Stimulated activated CD8-positive, alpha-beta memory T cell treated with anti-CD3 and anti-CD28 coated beads, Interleukin-12 subunit alpha, Interleukin-12 subunit beta, amount 100 ng/mL, for 4 hours (primary cell): Measurements from ENCODE around the gene MPP7.
"Not testable (repeated sequence)": the region's sequence is repeated elsewhere in the genome, so short reads cannot be mapped to it uniquely, and the experiment has no call there.

Experiments
- DNase-seq: peaks from one replicate; pipeline ENCODE4 v3.0.0-alpha.2; 2020; ENCODE audit warnings: low read depth

MPP7 gene

DNA sequence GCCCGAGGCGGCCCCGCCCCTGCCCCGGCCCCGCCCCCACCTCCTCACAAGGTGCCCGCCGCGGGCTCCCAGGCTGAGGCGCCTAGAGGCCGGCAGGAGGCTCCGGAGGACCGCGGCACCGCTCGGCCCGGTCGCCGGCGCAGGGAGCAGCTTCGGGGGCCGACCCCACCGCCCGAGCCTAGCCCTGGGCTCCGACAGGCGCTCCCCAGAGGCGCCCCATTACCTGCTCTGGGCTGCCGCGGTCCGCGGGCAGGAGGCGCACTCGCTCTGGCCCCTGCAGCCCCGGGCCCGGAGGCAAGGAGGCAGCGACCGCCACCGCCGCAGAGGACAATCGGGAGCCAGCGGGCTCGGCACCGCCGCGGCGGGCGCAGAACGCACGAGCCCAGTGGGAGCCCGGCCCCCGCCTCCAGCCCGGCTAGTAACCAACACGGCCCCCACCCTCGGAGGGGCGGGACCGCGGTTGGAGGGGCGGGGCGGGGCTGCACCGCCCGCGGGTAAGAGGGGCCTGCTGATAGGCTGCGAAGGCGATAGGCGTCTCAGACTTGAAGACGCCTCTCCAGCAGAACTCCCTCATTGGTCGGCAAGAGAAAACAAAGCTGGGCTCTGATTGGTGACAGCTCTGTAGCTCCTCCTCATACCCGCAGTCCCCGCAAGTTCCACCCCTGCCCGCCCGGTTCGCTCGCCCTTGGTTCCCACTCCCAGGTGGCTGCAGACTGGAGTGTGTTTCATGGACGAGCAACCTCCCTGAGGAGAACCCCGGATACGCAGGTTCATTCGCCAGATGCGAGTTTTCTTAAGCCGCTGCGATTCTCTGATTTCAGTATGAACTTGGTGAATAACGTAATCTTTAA, at the start of gene MPP7:
MPP7 (minus strand) TSS at position 427 of the 851 bp plus-strand sequence. CDS start 64,460 bp downstream, outside the sequence.
- DNase-seq = peak; percentile 98

DNA sequence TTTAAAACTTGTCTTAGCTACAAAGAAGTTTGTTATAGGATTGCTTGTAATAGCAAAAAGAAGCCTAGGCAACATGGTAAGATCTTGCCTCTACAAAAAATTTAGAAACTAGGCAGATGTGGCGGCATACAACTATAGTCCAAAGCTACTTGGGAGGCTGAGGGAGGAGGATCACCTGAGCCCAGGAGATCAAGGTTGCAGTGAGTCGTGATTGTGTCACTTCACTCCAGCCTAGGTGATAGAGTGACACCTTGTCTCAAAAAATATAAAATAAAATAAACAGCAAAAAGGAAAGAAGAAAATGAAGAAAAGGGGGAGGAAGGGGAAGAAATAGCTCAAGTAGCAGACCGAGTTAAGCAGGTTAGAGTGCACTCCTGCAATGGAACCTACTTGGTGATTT, 47.0 kb upstream of the MPP7 start:
- no peak for DNase-seq

- no peak for DNase-seq
Measured at GRCh38 chr10:28343987-28344895, 41.4 kb upstream of the MPP7 start.

DNA sequence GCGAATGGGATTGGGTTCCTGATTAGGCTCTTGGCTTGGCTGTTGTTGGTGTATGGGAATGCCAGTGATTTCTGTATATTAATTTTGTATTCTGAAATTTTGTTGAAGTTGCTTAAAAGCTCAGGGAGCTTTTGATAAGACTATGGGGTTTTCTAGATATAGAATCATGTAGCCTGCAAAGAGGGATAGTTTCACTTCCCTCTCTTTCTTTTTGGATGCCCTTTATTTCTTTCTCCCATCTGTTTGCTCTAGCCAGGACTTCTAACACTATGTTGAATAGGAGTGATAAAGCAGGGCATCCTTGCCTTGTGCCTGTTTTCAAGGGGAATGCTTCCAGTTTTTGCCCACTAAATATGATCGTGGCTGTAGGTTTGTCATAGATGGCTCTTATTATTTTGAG, 40.4 kb upstream of the MPP7 start:
- DNase-seq = no peak

- DNase-seq = not testable (repeated sequence)
Measured at GRCh38 chr10:28341679-28342078, 38.8 kb upstream of the MPP7 start.

DNA sequence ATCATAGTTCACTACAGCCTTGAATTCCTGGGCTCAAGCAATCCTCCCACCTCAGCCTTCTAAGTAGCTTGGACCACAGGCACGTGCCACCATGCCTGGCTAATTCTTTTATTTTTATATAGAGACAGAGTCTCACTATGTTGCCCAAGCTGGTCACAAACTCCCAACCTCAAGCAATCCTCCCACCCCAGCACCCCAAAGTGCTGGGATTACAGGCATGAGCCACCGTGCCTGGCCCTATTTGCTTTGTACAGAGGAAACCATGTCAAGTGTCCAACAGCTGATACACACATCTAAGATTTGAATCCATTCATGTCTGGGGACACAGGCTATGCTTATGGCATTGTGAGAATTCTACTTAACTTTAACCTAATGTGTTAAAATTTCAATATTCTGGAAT, 29.9 kb upstream of the MPP7 start:
- no peak for DNase-seq

GRCh38 chr10:28331841-28332240, 29.0 kb upstream of the MPP7 start:
- DNase-seq = no peak

DNA sequence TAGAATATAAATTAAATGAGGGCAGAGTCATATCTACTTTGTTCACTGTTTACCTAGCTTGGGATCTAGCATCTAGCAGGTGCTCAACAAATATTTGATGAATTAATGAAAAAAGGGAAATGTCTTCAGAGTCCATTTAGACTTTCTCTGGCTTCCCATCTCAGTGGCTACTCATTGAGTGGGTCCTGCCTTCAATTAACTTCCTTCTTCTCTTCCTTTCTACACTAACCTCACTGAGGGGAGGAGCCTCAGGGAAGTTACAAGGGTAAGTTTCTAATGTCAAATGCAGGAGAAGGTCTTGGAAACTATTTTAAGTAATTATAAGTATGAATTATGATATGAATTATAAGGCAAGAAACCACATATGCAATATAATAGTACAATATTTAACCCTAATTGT, 28.2 kb upstream of the MPP7 start:
- no peak for DNase-seq

DNA sequence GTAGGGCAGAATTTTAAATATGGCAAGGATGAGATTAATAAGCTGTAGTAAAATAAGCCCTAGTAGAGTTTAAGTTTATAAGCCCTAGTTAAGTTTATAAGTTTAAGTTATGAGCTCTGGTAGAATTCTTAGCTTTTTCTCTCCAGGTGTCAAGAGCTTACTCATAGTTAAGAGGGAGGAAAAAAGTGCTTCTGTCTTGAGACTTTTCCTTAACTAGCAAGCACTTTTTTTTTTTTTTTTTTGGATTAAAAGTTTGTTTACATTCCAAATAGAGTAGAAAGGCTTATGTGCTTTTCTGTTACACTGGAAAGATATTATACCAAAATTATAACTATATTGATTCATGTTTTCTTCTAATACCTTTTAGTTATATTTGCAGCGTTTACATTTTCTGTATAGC, 25.5 kb upstream of the MPP7 start:
- DNase-seq = no peak

DNA sequence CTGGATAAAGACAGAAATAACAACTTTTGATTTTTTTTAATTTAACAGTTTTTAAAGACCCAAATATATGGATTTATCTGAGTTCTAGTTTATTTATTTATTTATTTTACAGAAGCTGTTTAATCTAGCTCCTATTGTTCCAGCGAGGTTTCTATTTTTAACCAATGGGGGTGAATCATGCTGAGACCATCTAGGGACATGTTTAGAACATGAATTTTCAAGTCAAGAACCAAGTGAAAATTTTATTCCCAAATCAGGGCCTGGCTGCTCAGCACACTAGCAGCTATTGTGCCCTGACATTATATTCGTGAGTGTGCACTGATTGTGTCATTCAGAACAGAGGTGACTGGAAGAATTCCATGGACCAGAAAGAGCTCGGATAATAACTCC, 24.6 kb upstream of the MPP7 start:
- no peak for DNase-seq

GRCh38 chr10:28326516-28327490, 23.9 kb upstream of the MPP7 start:
- no peak for DNase-seq

GRCh38 chr10:28320799-28321198, 17.9 kb upstream of the MPP7 start:
- no peak for DNase-seq

GRCh38 chr10:28320090-28320489, 17.2 kb upstream of the MPP7 start:
- DNase-seq = no peak

DNA sequence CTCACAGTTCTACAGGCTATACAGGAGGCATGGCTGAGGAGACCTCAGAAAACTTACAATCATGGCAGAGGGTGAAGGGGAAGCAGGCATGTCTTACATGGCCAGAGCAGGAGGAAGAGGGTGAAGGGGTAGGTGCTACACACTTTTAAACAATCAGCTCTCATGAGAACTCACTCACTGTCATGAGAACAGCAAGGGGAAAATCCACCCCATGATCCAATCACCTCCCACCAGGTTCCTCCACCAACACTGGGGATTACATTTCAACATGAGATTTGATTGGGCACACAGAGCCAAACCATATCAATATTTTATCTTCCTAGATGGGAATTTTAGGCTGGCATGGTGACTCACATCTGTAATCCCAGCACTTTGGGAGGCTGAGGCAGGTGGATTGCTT, 16.2 kb upstream of the MPP7 start:
- not testable (repeated sequence) for DNase-seq

GRCh38 chr10:28318626-28319025, 15.8 kb upstream of the MPP7 start:
- DNase-seq = no peak

DNA sequence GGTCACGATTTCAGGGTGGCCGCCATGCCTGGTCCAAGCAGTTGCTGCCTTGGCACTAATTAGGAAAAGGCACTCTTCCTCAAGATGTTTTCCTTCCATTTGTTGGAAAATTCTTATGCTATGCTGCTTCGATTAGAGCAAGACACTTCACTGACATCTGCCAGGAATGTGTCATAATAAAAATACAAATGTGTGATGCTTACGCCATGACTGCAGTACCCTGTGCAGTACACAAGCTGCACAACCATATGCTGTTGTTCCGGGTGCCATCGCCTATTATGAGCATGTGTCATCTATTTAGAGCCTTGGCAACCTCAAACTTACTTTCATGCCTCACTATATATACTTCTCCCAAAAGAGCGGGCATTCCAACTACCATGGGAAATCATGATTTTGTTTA, 14.9 kb upstream of the MPP7 start:
- DNase-seq = no peak

DNA sequence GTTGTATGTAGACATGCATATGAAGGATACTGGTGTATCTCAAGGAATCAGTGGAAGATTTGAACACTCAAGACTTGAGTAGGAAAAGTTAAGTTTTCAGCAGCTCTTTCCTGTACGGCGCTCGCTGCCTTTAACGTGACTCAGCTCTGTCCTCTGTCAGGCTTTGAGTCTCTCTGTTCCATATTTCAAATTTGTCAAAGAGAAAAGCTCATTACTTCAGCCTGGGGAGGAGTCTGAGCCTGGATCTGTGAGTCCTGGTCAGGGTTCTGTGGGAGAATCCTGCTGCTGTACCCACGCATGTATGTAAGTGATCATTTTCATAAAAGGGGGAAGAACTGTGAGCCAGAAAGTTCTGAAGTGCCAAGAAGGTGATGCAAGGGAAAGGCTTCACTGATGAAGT, 13.8 kb upstream of the MPP7 start:
- DNase-seq = no peak

- DNase-seq = no peak
Measured at GRCh38 chr10:28315140-28315539, 12.3 kb upstream of the MPP7 start.

GRCh38 chr10:28314211-28314610, 11.3 kb upstream of the MPP7 start:
- no peak for DNase-seq

- no peak for DNase-seq
Measured at GRCh38 chr10:28312572-28312971, 9.7 kb upstream of the MPP7 start.

DNA sequence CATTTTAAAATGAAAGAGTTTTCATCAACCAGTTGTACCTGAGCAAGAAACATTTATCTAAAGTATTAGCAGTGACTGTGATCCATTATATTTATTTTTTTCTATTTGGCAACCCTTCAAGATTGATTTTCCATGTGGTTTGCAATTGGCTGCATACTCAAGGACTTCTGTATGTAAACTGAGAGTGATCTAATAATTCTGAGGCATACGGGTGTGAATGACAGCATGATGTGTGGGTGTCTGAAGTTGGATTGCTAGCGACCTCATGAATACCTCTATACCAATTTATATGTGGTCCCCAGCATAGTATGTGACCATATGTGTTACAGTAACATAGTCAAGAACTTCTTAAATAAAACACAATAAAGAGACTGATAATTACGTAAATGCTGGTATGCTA, 8.2 kb upstream of the MPP7 start:
- DNase-seq = no peak

DNA sequence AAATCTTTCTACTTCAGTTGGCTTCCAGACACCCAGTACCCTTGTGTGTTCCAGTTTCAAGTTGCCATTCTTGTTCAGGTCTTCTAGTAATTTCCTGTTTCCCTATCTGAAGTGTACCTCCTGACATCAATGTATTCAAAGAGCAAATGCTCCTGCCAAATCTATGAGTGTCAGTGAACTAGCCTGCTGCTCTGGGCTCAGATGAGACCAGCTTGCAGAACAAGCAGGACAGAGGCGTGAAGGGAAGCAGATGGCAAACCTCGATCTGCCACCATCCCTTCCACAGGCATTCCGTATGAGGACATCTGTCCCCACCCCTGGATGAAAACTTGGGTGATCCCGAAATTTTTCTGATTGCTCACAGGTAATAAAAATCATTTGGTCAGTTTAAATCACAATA, 4.4 kb upstream of the MPP7 start:
- DNase-seq = no peak
